Nephron progenitor cell (in vitro differentiated cells): ENCODE results near the gene ENTR1.

Experiments used
- DNase-seq: peaks from one replicate; pipeline ENCODE4 v3.0.0; 2021
- H3K27ac Mint-ChIP-seq: 2 replicates; pipeline ENCODE4 v1.8.0; 2021; ENCODE audit warnings: mild to moderate bottlenecking, moderate library complexity, mixed read lengths
- H3K27me3 Mint-ChIP-seq: 2 replicates; pipeline ENCODE4 v1.8.0; 2021; ENCODE audit warnings: mild to moderate bottlenecking, low read depth, mixed read lengths; ENCODE audit not compliant: poor library complexity
- H3K36me3 Mint-ChIP-seq: 2 replicates; pipeline ENCODE4 v1.8.0; 2021; ENCODE audit warnings: low read depth, mixed read lengths
- H3K4me1 Mint-ChIP-seq: 2 replicates; pipeline ENCODE4 v1.8.0; 2021; ENCODE audit warnings: mixed read lengths
- H3K4me3 Mint-ChIP-seq: 2 replicates; pipeline ENCODE4 v1.8.0; 2021; ENCODE audit warnings: mild to moderate bottlenecking, moderate library complexity, mixed read lengths
- H3K9me3 Mint-ChIP-seq: 2 replicates; pipeline ENCODE4 v1.8.0; 2021; ENCODE audit warnings: mild to moderate bottlenecking, moderate library complexity, mixed read lengths
- CTCF ChIP-seq: fragments of 200-600 bp; sonication (generic); IDR thresholded peaks from 2 replicates; pipeline ENCODE4 v1.5.0; 2021; ENCODE audit warnings: antibody characterized with exemption

The ENTR1 gene

DNA sequence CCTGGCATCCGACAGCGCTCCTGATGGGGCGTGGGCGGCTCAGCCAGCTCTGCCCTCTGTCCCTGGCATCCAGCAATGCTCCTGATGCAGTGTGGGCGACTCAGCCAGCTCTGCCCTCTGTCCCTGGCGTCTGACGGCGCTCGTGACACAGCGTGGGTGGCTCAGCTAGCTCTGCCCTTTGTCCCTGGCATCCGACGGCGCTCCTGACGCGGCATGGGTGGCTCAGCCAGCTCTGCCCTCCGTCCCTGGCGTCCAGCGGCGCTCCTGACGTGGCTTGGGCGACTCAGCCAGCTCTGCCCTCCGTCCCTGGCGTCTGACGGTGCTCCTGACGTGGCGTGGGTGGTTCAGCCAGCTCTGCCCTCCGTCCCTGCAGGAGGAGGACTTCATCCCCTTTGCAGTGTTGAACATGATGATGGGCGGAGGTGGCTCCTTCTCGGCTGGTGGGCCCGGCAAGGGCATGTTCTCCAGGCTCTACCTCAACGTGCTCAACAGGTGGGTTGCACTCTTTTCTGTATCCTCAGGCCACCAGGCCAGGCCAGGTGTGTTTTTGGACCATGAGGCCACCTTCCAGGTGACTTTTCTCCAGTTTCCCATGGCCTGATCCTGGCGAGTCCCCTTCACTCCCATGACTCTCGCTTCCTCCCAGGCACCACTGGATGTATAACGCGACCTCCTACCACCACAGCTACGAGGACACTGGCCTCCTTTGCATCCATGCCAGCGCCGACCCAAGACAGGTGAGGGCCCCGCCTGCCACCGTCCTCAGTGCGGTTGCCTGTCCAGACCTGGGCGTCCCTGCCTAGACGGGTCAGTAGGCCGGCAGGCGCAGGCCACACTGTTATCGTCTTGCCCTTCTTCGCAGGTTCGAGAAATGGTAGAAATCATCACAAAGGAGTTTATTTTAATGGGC, 8.0 kb upstream of the ENTR1 start:
- no peak for TF ChIP-seq CTCF
- H3K27me3 Mint-ChIP-seq, result no peaks in the 10 kb centered on the region
- no peak overlapping the region for H3K4me3 Mint-ChIP-seq
- H3K9me3 Mint-ChIP-seq, result no peaks in the 10 kb centered on the region
- DNase-seq, result no peak
- H3K36me3 Mint-ChIP-seq, result peaks cover 44% of the 10 kb centered on the region
- no peak overlapping the region for H3K27ac Mint-ChIP-seq
- H3K4me1 Mint-ChIP-seq, result no peaks in the 10 kb centered on the region

DNA sequence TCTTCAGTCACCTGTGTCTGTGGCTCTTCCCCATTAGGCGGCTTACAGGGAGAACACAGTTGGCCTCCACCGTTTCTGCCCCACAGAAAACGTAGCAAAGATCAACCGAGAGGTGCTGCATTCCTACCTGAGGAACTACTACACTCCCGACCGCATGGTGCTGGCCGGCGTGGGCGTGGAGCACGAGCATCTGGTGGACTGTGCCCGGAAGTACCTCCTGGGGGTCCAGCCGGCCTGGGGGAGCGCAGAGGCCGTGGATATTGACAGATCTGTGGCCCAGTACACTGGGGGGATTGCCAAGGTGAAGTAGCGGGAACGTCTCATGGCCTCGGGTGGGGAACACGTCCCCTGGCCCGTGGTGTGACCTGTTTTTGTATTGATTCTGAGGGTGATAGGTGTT, 6.5 kb upstream of the ENTR1 start:
- H3K4me1 Mint-ChIP-seq, result peaks cover 4% of the 10 kb centered on the region
- no peak overlapping the region for H3K27ac Mint-ChIP-seq
- no peaks in the 10 kb centered on the region for H3K9me3 Mint-ChIP-seq
- no peak overlapping the region for H3K4me3 Mint-ChIP-seq
- peaks cover 50% of the 10 kb centered on the region for H3K36me3 Mint-ChIP-seq
- DNase-seq, result no peak
- H3K27me3 Mint-ChIP-seq, result no peaks in the 10 kb centered on the region
- TF ChIP-seq CTCF, result no peak

DNA sequence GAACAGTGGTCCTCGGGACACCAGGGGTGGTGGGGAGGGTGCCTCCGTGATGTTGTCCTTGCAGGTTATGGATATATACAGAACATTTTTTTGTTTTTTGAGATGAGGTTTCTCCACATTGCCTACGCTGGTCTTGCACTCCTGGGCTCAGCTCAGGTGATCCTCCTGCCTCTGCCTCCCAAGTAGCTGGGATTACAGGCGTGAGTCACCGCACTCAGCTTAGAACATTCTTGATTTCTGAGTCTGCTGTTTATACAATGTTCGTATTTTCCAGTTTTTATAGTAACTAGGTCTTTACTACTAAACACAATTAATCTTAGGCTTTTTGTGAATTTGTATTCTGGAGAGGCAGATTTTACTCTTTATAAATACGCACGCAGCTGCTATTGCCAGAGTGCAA, 6.0 kb upstream of the ENTR1 start:
- Mint-ChIP-seq H3K27ac (no peak overlapping the region), H3K4me3 (no peak overlapping the region), H3K9me3 (no peaks in the 10 kb centered on the region), H3K27me3 (no peaks in the 10 kb centered on the region), H3K4me1 (peaks cover 9% of the 10 kb centered on the region), H3K36me3 (peaks cover 50% of the 10 kb centered on the region)
- no peak for TF ChIP-seq CTCF
- DNase-seq, result no peak

DNA sequence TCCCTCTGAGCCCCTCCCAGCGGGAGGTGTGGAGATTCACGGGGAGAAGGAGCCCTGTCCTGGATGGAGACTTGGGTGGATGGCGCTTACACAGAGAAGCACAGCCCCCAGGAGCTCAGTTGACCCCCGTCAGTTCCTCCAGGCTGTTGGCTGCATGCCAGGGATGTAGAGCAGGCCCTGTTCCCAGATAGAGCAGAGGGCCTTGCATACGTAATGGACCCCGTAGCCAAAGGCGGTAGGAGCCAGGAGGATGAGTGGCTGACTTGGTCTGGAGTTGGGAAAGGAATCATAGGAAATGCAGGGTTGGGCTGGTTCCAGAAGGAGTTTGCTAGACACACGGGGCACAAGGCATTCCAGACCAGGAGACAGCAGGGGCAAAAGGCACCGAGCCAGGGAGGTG, 2.5 kb upstream of the ENTR1 start:
- no peaks in the 10 kb centered on the region for H3K9me3 Mint-ChIP-seq
- H3K27ac Mint-ChIP-seq, result no peak overlapping the region
- H3K4me1 Mint-ChIP-seq, result peaks cover 33% of the 10 kb centered on the region
- H3K27me3 Mint-ChIP-seq, result no peaks in the 10 kb centered on the region
- H3K36me3 Mint-ChIP-seq, result peaks cover 48% of the 10 kb centered on the region
- H3K4me3 Mint-ChIP-seq, result no peak overlapping the region
- no peak for DNase-seq
- no peak for TF ChIP-seq CTCF

DNA sequence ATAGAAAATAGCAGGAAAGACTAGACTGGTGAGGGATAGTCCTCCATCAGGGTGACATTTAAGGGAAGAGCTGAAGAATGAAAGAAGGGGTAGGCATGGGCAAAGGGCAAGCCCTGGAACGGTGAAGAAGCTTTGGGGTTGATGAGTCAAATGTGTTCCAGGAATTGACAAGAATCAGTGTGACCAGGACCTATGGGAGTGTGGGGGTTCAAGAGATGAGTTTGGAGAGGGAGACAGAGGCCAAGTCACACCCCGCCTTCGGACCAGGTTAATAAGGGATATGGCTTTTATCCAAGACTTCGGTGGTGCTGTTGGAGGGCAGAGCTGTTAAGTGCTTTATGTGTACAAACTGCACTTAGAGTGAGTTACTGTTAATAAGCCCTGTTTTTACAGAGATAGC, 964 bp upstream of the ENTR1 start:
- no peaks in the 10 kb centered on the region for H3K9me3 Mint-ChIP-seq
- peaks cover 38% of the 10 kb centered on the region for H3K4me1 Mint-ChIP-seq
- peaks cover 51% of the 10 kb centered on the region for H3K36me3 Mint-ChIP-seq
- H3K27me3 Mint-ChIP-seq, result no peaks in the 10 kb centered on the region
- H3K4me3 Mint-ChIP-seq, result peak overlapping the region; percentile 97
- TF ChIP-seq CTCF, result no peak
- peak overlapping the region; percentile 87 for H3K27ac Mint-ChIP-seq
- DNase-seq, result no peak
